Stimulated activated CD4-positive, alpha-beta T cell treated with anti-CD3 and anti-CD28 coated beads, Interleukin-15, amount 100 ng/mL, for 1 hour (primary cell): ENCODE measurements around the gene AVPR1B.
"Not testable (repeated sequence)": the region's sequence is repeated elsewhere in the genome, so short reads cannot be mapped to it uniquely, and the experiment has no call there.

Experiments
- DNase-seq, 2 donors: peaks; one replicate each; pipeline ENCODE4 v3.0.0-alpha.2; 2020; ENCODE audit warnings: low read depth in 1 of 2, low spot score in 1 of 2

The AVPR1B gene

DNA sequence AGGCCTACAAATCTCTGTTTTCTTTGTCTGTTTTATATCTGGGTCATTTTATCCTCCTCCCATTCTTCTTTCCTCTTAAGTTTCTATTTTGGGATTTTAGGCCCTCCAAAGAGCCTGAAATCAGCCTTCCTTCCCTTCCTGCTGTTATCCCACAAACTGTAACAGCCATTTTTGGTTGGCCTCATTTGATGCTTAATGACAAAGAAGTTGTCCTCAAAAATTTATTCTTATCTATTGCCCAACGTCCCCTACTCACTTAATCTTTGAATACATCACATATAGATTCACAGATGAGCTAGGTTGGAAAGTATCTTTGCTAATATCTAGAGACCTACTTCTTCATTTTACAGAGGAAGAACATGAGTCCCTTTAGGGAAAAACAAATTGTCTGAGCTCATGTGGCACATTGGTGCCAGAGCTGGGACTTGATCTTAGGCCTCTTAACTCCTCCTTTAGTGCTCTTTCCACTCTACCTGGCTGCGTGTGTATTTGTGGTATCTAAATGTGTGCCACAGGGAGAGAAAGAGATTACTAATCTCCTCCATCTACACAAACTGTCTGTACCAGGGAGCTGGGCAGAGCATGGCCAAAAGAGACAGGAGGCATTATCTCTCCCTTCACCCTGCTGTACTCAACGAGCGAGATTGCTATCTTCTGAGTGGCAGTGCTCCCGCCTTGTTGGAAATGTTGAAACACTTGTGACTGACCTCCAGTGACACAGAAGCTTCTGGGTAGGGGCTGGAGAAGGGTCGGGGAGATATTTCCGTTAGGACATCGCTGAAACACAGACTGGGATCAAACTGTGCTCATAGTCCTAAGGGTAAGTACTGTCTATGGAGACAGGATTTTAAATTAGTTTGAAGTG, 34.1 kb downstream of the AVPR1B start:
- no peak for DNase-seq

DNA sequence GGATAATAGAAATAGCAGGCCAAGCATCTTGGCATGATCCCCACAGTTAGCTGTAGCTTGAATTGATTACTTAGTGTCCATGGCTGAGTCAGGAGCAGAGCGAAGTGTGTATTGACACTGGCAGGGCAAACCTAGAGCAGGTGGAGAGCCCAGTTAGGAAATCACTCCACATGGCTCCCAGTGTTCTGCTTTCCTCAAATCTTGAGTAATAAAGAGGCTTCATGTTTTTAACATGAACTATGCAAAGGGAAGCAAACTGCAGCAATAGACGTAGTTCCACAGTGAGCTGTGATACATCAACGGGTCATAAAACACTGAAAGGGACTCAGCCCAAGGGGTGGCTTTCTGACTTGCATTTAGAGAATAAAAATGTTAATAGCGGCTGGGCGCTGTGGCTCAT, 35.3 kb downstream of the AVPR1B start:
- no peak for DNase-seq

DNA sequence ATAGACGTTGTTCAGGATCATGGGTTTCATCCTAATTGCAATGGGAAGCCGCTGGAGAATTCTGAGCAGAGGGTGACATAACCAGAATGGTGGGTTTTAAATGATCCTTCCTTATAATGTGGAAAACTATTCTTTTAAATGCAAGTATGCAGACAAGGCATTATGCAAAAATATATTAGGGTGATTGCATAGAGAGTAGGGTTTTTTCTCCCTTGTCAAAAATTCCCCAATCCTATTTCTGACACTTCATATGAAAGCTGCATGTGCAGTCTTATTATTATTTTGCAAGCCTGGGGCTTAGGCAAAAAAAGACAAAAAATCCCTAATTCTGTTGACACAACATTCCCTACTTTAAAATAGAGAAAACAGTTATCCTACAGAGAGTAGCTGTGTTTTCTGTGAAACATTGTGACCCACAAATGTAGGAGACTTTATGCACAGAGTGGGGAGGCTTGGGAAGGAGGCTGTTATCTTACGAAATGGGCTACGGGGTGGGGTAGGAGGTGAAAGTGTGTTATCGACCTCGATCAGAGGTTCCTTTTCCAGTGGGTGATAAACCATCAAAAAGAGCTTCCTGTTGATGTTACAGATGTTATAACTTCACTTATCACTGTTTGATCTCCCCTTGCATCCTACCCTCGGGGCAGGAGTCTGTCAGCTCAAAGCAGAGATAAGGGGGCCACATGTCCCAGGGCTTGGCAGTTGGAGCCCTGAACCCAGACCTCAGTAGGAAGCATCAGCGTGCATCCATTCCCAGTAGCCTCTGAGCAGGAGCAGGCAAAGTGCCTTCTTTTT, 37.0 kb downstream of the AVPR1B start:
- DNase-seq: no peak

DNA sequence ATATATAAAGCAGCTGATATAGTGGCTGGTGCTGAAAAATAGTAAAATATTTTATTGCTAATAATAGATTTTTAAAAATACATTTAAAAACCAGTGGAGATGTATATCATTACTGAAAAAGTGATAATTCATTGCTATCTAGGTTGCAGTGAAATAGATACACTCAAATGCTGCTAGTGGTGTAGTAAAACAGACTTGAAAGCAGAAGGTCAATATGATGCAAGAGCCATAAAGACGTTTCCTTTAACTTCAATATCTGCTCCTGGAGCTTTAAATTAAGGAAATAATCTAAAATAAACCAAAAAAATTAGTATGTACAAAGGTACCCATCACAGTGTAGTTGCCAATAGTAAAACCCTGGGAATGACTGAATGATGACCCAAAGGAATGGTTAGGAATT, 38.1 kb downstream of the AVPR1B start:
- DNase-seq: no peak

DNA sequence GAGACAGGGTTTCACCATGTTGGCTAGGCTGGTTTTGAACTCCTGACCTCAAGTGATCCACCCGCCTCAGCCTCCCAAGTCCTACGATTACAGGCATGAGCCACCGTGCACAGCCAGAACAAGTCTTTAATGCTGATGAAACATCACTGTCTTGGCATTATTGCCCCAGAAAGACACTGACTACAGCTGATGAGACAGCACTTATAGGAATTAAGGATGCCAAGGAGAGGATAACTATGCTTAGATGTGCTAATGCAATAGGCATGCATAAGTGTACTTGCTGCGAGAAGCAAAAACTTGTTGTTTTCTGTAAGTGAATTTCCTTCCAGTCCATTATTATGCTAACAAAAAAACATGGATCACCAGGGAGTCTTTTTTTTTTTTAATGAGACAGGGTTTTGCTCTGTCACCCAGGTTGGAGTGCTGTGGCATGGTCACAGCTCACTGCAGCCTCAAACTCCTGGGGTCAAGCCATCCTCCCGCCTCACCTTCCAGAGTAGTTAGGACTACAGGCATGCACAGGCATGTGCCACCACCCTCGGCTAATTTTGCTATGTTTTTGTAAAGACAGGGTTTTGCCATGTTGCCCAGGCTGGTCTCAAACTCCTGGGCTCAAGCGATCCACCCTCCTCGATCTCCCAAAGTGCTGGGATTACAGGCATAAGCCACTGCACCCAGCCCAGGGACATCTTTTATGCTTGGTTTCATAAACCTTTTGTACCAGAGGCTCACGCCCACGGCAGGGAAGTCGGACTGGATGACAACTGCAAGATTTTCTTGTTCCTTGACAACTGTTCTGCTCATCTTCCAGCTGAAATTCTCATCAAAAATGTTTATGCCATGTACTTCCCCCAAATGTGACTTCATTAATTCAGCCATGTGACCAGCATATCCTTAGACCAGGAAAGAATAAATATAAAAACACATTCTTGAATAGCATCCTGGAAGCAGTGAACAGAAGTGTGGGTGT, 41.1 kb downstream of the AVPR1B start:
- DNase-seq: no peak

DNA sequence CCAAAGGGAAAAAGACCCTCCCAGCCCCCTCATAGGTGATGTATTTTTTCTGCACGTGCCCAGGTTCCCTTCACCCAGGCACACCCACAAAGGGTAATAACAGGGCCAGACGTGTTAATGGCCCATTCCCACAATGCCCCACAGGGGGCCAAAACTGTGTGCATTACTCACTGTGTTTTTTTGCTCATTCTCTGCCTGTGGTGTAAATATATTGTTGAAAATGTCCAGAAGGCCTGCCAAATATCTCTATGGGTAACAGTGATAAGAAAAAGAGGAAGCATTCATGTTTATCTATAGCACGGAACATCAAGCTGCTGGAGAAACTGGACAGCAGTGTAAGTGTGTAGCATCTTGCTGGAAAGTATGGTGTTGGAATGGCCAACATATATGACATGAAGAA, 42.3 kb downstream of the AVPR1B start:
- DNase-seq: no peak

DNA sequence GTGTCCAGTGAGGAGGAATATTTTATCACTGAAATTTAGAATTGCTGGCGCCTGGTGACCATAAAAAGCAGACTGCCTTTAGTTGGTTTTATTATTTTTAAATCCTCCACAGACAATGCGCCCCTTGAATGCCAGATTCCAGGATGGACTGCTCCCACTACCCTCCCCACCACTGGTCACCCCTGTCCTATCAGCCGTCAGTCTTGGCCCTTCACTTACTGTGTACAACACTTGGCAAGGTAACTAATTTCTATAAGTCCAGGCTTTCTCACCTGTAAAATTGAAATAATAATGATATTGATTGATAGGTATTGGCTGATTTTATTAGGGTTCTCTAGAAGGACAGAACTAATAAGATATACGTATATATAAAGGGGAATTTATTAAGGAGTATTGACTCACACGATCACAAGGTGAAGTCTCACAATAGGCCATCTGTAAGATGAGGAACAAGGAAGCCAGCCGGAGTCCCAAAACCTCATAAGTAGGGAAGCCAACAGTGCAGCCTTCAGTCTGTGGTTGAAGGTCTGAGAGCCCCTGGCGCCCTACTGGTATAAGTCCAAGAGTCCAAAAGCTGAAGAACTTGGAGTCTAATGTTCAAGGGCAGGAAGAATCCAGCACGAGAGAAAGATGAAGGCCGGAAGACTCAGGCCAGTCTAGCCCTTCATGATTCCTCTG, 46.4 kb downstream of the AVPR1B start:
- no peak for DNase-seq

DNA sequence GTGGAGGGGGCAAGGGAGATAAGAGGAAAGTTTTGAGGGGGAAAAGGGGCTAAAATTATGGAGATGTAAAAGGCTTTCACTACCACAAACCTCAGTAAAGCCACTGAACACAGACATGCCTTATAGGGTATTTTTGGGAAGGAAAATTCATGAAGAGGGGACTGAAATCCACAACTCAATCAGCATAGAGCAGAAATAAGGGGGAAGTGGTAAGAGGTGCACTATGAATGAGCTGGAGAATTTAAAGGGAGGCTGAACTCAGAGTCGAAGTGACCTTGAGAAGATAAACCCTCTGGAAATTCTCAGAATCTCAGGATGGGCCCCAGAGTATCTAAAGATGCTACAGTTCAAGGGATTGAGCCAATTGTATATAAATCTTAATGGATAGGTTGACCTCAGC, 48.9 kb downstream of the AVPR1B start:
- DNase-seq: no peak

DNA sequence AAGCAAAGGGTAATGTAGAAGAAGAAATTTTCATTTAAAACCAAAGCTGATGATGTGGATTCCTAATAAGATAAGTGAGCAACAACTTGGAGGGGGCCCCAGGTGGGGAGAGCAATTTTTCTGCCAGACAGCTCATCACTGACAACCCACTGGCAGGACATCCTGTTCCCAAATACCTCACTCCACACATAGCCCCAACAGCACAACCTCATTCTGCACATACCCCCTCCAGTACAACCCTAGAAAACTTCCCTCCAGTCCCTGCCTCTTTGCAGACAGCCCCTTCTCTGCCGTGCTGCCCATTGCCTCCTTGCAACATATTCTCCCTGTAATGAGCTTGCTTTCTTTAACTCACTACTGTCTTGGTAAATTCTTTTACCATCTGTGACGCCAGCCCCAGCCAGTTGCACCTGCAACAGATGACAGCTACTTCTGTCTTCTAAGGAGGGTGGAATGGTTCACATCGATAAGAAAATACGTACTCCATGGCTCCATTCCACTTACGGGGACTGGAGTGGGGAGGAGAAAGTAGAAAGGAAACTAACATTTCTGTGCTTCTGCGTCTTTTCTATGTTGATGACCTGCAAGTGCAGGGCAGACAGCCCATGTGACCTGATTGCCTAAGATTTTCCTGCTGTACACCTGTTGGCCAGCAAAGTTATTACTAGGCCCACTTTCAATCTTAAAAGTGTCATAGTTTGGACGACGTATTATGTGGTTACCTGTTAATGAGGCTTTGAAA, 49.5 kb downstream of the AVPR1B start:
- DNase-seq: no peak

DNA sequence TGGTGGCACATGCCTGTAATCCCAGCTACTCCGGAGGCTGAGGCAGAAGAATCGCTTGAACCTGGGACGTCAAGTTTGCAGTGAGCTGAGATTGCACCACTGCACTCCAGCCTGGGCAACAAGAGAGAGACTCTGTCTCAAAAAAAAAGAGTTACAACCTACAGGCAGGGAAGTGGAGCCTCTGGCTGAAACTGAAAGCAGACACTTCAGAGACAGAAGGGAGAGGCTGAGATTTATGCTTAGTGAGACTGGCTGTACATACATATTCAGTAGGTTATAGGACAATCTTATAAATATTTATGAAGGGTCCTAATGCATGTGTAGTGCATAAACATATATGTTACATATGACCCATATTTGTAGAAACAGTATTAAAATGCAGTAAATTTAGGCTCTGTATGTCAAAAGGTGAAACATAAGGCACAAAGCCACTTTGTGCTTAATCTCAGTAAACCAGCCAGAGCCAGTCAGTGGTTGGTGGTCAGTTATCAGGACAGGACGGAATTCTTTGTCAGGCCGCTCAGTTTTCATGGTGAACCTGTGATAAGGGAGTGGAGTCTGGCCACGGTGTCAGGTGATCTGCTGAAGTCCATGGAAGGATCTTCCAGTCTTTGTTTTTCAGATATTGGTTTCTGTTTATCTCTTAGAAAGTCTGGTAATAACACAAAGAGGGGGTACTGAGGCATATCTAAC, 50.6 kb downstream of the AVPR1B start:
- DNase-seq: no peak

DNA sequence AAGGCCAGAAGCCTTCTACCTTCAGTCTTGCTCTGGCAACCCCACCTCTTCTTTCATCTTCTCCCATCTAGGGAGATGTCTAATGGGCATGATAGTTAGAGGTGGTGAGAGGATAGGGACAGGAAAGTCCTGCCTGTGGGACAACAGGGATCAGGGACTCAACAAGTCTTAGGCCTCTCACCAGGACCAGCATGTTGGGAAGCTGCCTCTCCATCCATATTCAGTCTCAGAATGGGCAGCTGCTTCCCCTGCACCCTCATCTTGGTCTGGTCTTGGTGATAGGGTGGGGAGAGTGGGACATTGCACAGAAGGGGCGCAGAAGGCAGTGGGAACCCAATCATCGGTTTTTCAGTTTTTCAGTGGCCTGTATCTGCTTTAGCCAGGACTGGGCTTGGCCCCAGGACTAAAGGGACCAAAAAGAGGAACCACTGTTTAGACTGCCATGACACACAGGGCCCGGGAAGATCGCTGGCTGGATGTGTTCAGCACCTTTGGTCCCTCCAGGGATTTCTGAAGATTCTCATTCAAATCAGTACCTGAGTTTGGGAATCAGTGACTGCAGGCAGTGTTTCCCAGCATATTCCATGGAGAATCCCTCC, 51.5 kb downstream of the AVPR1B start:
- DNase-seq: no peak

DNA sequence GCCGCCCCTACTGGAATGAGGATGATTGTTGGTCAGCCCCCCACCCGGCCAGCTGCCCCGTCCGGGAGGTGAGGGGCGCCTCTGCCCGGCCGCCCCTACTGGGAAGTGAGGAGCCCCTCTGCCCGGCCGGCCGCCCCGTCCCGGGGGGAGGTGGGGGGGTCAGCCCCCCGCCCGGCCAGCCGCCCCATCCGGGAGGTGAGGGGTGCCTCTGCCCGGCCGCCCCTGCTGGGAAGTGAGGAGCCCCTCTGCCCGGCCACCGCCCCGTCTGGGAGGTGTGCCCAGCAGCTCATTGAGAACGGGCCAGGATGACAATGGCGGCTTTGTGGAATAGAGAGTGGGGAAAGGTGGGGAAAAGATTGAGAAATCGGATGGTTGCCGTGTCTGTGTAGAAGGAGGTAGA, 52.7 kb downstream of the AVPR1B start:
- not testable (repeated sequence) for DNase-seq

DNA sequence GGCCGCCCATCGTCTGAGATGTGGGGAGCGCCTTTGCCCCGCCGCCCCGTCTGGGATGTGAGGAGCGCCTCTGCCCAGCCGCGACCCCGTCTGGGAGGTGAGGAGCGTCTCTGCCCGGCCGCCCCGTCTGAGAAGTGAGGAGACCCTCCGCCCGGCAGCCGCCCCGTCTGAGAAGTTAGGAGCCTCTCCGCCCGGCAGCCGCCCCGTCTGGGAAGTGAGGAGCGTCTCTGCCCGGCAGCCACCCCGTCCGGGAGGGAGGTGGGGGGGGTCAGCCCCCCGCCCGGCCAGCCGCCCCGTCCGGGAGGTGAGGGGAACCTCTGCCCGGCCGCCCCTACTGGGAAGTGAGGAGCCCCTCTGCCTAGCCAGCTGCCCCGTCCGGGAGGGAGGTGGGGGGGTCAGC, 53.2 kb downstream of the AVPR1B start:
- not testable (repeated sequence) for DNase-seq

DNA sequence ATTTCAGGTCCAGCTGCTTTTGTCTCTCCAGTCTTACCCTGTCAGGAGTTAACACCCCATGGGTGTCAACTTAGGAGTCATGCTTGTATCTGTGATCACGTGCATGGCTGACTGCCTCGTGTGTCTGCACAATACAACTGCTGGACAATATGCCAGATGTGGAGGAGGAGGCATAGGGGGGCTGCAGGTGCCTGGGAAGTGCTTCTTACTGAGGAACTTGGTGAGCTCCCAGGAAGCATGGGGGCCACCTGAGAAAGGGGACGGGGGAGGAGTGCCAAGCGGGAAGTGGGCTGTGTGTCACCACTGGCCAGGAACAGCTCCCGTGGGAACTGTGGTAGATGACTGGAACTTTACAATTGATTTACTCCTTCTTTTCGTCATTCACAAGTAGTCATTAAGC, 54.7 kb downstream of the AVPR1B start:
- DNase-seq: no peak

DNA sequence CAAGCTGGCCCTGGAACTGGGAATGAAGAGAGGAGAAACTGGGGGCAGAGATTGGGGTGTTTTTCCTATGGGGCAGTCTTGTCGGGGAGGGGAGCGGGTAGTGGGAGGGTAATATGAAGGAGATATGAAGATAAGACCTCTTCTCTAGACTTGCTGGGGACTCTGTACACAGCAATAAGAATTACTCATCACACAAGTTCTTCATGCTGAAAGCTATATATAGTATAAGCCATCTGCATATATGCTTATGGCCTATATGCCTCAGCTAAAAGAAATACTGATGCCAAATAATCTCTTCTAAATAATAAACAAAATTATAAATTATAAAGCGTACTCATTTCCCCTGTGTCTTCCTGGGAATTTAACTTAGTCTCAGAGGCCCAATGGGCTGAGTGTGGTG, 56.3 kb downstream of the AVPR1B start:
- no peak for DNase-seq
